ENCODE data around the gene OR10G2.

- TF ChIP-seq, protein P1, sequence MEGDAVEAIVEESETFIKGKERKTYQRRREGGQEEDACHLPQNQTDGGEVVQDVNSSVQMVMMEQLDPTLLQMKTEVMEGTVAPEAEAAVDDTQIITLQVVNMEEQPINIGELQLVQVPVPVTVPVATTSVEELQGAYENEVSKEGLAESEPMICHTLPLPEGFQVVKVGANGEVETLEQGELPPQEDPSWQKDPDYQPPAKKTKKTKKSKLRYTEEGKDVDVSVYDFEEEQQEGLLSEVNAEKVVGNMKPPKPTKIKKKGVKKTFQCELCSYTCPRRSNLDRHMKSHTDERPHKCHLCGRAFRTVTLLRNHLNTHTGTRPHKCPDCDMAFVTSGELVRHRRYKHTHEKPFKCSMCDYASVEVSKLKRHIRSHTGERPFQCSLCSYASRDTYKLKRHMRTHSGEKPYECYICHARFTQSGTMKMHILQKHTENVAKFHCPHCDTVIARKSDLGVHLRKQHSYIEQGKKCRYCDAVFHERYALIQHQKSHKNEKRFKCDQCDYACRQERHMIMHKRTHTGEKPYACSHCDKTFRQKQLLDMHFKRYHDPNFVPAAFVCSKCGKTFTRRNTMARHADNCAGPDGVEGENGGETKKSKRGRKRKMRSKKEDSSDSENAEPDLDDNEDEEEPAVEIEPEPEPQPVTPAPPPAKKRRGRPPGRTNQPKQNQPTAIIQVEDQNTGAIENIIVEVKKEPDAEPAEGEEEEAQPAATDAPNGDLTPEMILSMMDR (IDR thresholded peaks at IDR 0.05): no peak
- TF ChIP-seq POLR2A (IDR thresholded peaks at IDR 0.05): no peak
Observed at GRCh38 chr14:21668377-21668776, 33.6 kb upstream of the OR10G2 start.
